Measurements from ENCODE around the gene BCL3.

BCL3 gene

DNA sequence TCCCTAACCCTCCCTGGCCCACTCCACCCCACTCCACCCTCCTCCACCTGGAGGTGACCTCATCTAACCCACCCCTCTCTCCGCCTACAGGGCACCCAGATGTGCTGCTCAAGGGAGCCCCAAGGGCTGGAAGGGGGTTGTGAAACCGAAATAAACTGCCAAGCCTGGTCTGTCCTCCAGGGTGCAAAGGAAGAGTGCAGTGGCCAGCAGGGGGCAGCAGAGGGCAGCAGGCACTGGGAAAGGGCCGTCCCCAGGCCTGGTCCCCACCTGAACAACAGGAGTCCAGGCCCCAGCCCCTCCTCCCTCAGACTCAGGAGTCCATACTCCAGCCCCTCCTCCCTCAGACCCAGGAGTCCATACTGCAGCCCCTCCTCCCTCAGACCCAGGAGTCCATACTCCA is 52.0 kb downstream of the BCL3 start:
- DNase-seq (ENCODE audit: low read depth in 1 of 2, low spot score in 1 of 2): peak; percentile 43 to 83
- no peak for TF ChIP-seq JUND (IDR thresholded peaks at IDR 0.05; ENCODE audit: low read depth)
- in situ Hi-C loops (cut with HindIII; ENCODE audit: low pct_unique_long_range_greater_than_20kb, low sequenced_read_pairs): no loop called here

DNA sequence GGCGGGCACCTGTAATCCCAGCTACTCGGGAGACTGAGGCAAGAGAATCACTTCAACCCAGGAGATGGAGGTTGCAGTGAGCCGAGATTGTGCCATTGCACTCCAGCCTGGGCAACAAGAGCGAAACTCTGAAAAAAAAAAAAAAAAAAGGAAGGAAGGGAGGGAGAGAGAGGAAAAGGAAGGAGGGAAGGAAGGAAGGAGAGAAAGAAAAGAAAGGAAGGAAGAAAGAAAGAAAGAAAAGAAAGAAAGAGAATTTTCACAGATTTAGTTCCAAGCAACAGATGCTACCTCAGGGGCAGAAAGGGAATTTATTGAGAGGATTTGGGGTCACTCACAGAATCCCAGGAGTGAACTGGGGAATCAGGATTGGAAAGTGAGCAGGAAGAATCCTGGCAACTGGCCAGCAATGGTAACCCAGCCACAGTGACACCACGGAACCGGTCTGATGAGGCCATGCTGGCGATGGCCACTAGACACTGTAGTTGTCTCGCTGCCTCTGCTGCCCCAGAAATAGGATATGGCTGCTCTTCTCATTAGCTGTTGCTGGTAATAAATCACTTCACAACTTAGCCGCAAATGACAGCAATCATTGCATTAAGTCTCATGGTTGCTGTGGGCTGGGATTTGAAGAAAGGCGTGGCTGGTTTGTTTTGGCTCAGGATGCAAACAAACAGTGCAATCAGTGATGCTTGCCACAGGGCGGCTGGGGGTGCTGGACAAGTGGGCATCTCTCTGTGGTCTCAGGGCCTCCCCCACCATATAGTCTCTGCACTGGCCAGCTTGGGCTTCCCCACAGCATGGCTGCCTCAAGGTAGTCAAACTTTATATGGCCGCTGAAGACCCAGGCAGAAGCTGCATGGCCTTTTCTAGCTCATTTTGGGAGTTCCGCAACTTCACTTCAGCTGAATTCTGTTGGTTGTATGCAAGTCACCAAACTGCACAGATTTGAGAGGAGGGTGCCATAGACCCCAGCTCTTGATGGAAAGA is 55.2 kb downstream of the BCL3 start:
- TF ChIP-seq JUND (IDR thresholded peaks at IDR 0.05; ENCODE audit: low read depth): no peak
- in situ Hi-C loops (cut with HindIII; ENCODE audit: low pct_unique_long_range_greater_than_20kb, low sequenced_read_pairs): no loop called here
- DNase-seq (ENCODE audit: low read depth in 1 of 2, low spot score in 1 of 2): peak in 1 of 2 experiments; percentile 86

DNA sequence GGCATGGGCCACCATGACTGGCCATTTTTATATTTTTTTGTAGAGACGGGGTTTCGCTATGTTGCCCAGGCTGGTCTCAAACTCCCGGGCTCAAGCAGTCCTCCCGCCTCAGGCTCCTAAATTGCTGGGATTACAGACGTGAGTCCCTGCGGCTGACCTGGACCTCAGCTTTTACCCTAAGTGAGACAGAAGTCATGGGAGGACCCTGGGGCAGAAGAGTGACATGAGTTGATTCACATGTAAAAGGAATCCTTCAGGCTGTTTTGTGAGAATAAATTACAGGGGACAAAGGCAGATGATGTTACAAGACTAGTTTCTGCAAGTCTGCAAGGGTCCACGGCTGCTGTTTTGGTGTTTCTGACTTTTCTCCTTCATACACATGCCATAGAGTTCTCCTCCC is 57.8 kb downstream of the BCL3 start:
- TF ChIP-seq JUND (IDR thresholded peaks at IDR 0.05; ENCODE audit: low read depth): no peak
- no peak for DNase-seq (ENCODE audit: low read depth in 1 of 2, low spot score in 1 of 2)
- in situ Hi-C loops (cut with HindIII; ENCODE audit: low pct_unique_long_range_greater_than_20kb, low sequenced_read_pairs): no loop called here

DNA sequence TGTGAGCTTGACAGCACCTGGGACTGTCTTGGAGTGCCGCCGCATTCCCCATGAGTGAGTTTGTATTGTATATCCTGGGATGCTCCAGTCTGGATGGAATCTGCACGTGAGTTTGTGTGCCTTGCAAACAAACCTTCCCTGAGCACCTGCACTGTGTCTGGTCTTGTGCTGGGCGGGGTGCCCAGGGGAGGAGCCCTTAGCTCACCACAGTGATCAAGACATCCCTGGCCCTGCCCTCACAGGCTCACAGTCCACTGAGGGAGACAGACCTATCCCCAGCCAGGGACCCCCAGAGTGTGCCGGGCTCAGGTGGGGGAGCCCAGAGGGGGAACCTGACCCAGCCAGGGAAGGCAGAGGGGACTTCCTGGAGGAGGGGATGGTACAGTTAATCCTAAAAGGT is 58.7 kb downstream of the BCL3 start:
- TF ChIP-seq JUND (IDR thresholded peaks at IDR 0.05; ENCODE audit: low read depth): no peak
- in situ Hi-C loops (cut with HindIII; ENCODE audit: low pct_unique_long_range_greater_than_20kb, low sequenced_read_pairs): no loop called here
- peak; percentile 52 to 94 for DNase-seq (ENCODE audit: low read depth in 1 of 2, low spot score in 1 of 2)

DNA sequence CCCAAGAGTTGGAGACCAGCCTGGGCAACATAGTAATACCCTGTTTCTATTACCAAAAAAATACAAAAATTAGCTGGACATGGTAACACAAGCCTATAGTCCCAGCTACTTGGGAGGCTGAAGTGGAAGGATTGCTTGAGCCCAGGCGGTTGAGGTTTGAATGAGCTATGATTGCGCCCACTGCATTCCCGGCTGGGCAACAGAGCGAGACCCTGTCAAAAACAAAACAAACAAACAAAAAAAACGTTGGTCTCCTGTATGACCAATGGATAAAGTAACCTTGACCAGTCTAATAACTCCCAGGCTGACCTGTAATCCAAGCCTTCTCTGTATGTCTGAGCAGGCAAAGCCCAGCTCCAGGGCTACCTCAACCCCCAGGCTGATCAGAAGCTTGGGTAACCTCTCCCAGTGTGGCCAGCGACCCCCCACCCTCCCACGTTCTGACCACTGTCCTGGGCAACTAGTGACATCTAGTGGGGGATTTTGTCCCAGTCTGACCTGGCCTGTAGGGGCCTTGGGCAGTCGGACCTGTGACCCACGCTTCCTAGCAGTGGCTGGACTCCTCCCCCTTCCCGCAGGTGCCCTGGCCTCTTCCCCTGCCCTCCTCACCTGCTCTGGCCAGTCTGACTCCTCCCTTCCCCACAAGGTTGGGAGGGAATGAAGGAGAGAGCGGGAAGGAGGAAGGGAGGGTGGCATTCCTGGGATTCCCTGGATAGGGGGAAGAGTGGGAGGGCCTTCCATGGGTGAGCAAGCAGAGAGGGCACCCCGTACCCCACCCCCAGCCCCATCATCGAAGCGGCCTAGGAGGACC is 59.3 kb downstream of the BCL3 start:
- peak; percentile 81 to 97 for DNase-seq (ENCODE audit: low read depth in 1 of 2, low spot score in 1 of 2)
- no peak for TF ChIP-seq JUND (IDR thresholded peaks at IDR 0.05; ENCODE audit: low read depth)
- in situ Hi-C loops (cut with HindIII; ENCODE audit: low pct_unique_long_range_greater_than_20kb, low sequenced_read_pairs): no loop called here

DNA sequence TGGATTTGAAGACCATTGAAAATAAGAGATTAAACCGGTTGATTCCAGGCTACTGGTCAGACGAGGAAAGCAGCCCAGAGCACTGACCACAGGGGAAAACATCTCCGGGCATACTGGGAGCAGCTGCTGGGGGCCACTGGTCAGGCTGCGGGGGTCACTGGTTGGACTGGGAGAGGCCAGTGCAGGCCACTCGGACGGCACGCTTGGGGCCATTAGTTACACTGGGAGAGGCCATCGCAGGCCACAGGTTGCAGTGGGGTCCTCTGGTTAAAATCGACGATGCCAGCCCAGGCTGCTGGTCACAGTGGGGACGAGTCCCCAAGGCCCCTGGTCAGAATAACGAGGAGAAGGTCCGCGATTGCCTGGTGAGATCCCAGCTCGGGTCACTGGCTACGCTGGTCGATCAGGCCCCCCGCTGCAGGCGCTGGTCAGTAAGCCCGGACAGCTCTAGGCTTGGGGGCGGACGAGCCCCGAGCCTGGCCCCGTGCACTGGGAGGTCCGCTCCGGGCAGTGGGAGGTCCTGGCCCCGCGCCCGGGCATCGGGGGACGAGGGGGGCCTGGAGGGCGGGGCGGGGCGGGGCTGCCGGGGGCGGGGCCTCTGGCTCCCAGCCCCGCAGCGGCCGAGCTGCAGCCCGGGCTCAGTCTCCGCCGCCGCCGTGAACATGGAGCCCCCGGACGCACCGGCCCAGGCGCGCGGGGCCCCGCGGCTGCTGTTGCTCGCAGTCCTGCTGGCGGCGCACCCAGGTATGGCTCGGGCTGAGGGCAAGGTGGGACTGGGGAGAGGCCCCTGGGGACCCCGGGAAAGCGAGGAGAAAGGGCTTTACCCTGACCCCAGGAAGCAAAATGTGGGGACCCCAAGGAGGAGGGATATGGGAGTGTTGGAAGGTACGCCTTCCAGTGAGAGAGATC is 60.2 kb downstream of the BCL3 start, which contains the start of gene BCAM:
TSS of gene BCAM (plus strand) at position 641 of the 909 bp plus-strand sequence. CDS start at position 663, 22 bp downstream.
- in situ Hi-C loops (cut with HindIII; ENCODE audit: low pct_unique_long_range_greater_than_20kb, low sequenced_read_pairs): no loop called here
- TF ChIP-seq JUND (IDR thresholded peaks at IDR 0.05; ENCODE audit: low read depth): no peak
- peak; percentile 70 to 86 for DNase-seq (ENCODE audit: low read depth in 1 of 2, low spot score in 1 of 2)

Data from T47D (cell line).